NCI-H1417 (cell line): ENCODE measurements around the gene PEDS1.
A peak's percentile ranks its signal among the peaks of the same experiment; 100 is the strongest.
"Not testable (repeated sequence)": the region's sequence is repeated elsewhere in the genome, so short reads cannot be mapped to it uniquely, and the experiment has no call there.

Experiments
- DNase-seq, 3 experiments: peaks; one replicate each; lab custom pipeline; 2025; lab: John Stamatoyannopoulos, UW

Gene PEDS1

GRCh38 chr20:50163570-50164317 is 10.2 kb upstream of the PEDS1 start:
- no peak for DNase-seq

- not testable (repeated sequence) for DNase-seq
Observed at GRCh38 chr20:50161494-50161893, 8.0 kb upstream of the PEDS1 start.

DNA sequence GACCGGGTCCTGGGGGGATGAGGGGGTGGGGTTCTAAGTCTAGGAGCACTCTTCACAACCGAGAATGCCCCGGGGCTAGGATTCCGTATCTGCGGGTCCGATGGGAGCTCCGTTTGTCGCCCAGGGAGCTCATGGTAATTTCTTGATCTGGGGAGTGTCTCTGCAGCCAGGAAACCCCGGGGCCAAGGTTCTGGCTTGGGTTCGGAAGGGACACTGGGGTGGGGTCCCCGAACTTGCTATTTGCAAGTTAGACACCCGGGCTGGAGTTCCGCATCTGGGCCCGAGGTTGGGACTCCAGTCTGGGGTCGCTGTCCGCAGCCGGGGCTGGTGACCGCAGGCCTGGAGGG is 397 bp downstream of the PEDS1 start:
- peak in 1 of 3 experiments; percentile 68 for DNase-seq

DNA sequence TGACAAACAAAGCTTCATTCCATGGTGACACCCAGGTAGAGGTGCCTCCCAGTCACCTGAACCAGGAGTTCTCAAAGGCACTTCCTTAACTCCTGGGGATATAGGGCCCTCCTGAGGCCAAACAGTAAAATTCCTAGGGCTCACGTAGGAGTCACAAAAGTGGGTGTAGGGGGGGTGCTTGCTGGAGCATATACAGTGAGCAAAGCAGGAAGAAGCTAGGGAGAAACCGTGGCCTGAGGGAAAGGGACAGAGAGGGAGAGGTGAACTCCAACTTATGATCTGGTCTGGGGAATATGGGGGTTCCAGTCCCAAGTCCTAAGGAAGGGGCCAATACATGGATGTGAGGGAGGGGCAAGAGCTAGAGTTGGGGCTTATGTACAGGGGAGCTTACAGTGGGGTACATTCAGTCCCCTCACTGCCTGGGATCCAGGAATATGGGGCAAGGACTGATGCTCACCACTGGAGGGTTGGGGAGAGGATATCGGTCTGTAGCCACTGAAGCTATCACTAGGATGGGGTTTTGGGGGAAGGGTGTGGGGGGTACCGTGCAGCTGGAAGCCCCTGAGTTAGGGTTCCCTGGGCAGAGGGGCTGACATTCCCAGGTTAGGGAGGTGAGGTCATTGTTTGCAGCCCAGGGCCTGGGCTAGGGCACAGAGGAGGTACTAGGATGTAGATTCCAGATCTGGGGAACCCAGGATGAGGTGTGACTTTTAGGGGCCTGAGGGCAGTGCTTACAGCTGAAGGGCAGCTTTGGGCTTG is 950 bp downstream of the PEDS1 start:
- DNase-seq = no peak

DNA sequence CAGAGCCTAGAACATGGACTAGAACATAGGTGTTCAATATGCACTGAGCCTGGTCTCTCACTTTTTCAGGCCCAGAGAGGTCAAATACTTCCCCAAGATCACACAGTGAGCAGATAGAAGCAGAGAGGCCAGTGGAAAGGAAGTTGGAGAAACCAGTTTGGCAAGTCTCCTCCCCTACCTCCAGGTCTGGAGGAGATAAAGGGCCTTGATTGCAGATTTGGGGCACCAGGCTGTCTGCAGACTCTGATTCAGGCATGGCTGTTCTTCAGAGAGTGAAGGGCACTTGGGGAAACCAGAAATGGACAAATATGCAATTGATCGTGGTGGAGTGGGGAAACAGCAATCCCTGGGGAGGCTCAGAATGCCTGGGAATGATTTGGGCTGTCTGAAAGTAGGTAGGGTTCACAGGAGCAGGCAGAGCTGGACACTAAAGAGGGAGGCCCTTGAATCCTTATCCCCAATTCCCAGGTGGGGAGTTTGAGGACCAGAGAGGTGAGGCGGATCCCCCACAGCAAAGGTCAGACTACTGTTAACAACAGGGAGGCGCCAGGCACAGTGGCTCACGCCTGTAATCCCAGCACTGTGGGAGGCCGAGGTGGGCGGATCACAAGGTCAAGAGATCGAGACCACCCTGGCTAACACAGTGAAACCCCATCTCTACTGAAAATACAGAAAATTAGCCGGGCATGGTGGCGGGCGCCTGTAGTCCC is 2.3 kb downstream of the PEDS1 start:
- DNase-seq = peak in 2 of 3 experiments; percentile 5 to 34

- DNase-seq = no peak
Observed at GRCh38 chr20:50149481-50150254, 3.9 kb downstream of the PEDS1 start.

DNA sequence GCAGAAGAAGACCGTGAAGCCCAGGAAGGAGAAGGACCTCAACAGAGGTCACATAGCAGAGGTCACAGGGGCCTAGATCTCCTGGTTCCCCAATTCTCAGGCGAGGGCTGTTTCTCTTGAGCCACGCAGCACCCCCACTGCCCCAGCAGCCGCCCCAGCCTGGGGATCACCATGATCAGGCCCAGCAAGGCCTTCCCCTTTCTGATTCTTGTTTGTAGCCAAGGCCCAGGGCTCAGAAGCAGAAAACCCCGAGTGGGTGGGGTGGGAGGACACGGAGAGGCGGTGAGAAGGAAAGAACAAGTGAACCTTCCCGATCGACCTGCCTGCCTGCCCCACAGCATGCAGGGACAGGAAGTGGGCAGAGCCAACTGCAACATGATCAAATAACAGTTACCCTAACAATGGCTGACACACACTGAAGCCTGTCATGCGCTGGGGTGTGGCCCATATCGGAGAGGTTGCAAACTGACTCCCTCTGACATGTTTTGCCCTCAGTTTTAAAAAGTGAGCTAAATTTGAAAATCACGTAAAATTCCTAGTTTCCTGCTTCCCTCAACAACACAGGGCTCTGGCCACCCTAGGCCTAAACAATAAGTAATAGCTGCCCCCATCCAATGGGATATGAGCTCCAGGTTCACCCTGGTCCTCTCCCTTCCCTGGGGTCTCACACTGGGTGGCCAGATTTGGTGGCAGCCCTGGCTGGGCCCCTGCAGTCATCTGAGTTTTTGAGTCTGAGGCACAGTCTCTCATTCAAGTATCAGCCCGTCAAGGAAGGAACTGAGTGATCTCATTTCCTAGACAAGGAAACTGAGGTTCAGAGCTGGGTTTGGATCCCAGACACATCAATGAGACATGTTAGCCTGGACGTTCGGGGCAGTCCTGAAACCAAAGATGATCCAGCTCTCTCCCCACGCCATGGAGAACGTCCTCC is 6.5 kb downstream of the PEDS1 start:
- no peak for DNase-seq

DNA sequence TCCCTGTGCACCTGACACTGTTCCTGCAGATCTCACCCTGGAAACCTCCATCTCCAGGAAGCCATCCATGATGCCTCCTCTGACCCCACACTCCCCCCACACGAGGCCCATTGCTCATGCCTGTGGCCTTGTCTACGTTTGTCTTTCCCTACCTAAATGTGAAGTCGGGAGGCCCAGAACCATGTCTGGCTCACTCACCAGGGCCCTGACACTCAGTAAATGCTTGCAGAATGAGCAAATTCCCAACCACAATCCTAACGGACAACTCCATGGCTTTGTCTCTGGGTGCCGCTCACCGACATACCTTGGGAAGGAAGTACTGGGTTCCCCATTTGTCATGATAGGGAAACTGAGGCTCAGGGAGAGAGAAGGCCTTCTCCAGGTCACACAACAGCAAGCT is 7.3 kb downstream of the PEDS1 start:
- no peak for DNase-seq

GRCh38 chr20:50145566-50145965 is 8.0 kb downstream of the PEDS1 start:
- DNase-seq = no peak

GRCh38 chr20:50144362-50144761 is 9.2 kb downstream of the PEDS1 start:
- no peak for DNase-seq

DNA sequence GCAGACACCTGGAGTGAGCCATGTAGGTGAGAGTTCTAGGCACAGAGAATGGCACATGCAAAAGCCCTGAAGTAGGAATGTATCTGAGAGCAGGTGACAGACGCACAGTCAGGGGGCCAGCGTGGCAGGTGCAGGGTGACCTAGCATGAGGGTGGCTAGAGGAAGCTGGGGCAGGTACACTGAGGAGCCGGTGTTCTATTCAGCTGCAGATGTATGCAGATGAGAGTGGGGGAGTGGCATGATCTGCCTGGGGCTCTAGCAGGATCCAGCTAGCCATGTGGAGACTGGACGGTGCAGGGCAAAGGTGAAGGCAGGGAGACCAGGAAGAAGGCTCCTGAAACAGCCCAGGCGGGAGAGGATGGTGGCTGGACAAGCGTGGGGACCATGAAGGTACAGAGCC is 10.7 kb downstream of the PEDS1 start:
- peak in 2 of 3 experiments; percentile 9 to 48 for DNase-seq

DNA sequence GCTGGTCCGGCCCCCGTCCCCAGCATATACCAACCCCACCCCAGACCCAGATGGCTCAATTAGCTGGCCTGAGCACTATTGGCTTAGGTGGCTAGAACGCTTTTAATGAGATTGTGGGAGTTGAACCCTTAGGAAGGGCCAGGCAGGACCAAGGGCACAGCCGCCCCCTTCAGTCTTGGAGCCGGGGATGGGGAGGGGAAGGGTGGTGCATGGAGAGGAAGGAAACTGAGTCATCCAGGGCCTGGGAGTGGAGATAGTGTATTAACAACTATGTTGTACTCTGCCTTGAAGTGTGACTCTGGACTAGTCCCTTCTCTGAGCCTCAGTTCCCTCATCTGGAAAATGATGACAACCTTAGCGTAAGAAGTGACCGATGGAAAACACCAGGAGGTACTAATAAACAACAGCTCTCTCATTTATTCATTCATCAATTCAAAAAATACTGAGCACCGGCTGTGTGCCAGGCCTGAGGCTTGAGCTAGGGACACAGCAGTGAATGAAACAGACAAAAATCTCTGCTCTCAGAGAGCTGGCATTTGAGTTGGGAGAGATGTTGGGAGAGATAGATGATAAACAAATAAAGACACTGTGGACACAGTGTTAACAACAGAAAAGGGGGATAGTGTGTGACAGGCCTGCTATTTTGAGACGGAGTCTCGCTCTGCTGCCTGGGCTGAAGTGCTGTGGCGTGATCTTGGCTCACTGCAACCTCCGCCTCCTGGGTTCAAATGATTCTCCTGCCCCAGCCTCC is 11.5 kb downstream of the PEDS1 start:
- DNase-seq = no peak

GRCh38 chr20:50141018-50141675 is 12.4 kb downstream of the PEDS1 start:
- DNase-seq = no peak

GRCh38 chr20:50140339-50140859 is 13.1 kb downstream of the PEDS1 start:
- DNase-seq = no peak

- no peak for DNase-seq
Observed at GRCh38 chr20:50138479-50139393, 14.8 kb downstream of the PEDS1 start.

DNA sequence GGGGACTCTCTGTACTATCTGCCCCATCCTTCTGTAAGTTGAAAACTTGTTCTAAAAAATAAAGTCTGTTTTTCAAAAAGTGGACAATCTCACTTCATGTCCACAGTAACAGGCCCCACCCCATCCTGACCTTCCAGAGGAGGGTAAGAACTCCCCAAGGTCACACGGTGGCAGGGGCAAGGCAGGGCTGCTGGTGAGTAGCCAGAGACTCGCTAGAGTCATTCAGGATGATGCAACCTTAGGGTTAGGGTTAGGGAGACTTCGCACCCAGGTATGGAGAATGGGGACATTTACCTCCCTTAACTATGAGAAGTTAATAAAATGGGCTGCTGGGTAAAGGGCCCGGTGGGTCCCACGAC is 15.4 kb downstream of the PEDS1 start:
- DNase-seq = no peak

GRCh38 chr20:50137702-50138101 is 15.8 kb downstream of the PEDS1 start:
- not testable (repeated sequence) for DNase-seq

DNA sequence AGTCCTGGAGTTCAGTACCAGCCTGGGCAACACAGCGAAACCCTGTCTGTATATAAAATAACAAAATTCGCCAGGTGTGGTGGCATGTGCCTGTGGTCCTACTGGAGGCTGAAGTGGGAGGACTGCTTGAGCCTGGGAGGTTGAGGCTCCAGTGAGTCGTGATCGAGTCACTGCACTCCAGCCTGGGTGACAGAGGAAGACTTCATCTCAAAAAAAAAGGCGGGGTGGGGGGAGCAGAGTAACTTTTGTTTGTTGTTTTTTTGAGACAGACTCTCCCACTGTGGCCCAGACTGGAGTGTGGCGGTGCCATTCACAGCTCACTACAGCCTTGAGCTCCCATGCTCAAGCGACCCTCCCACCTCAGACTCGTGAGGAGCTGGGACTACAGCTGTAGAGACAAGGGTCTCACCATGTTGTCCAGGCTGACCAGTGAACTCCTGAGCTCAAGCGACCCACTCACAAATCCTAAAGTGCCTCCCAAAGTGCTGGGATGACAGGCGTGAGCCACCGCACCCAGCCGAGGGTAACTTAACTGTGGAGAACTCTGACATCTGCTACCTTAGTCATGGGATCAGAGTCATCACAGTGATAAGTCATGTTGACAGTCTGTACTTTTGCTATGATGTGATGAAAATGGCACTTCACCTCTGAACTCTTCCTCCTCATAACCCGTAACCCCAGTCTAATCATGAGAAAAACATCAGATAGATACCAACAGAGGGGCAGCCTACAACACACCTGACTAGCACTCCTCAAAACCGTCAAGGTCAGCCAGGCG is 16.5 kb downstream of the PEDS1 start:
- no peak for DNase-seq
